HG02852 (cell line): ENCODE results near the gene FGF22.

Experiments
- ATAC-seq: cut with Tn5 transposase; IDR thresholded peaks from one replicate; pipeline ENCODE4 v1.9.1; 2021; ENCODE audit warnings: mild to moderate bottlenecking, moderate library complexity; ENCODE audit not compliant: unreplicated experiment

The FGF22 gene

DNA sequence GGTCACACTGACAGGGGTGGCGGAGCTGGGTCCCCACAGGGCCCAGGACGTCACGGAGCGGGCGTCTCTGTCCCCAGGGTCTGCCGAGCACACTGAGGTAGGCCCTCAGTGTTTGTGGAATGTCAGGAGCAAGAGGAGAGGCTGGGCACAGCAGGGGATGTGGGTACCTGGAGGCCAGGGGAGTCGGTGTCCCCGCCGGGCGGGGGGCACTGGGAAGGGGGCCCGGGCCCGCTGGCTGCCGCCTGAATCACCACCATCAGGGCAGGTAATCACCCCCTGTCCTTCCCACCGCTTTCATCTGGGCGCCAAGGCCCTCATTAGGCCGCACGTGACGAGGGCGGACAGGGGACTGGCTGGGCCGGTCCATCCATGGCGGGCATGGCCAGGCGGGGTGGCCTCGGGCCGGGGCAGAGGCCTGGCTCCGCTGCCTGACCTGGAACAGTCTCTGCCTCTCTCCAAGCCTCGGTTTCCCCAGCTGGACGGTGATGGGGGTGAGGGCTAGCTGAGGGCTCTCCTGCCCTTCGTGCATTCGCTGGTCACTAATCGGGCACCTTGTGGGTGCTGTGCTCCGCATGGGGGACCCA, 1.0 kb downstream of the FGF22 start:
- no peak for ATAC-seq

DNA sequence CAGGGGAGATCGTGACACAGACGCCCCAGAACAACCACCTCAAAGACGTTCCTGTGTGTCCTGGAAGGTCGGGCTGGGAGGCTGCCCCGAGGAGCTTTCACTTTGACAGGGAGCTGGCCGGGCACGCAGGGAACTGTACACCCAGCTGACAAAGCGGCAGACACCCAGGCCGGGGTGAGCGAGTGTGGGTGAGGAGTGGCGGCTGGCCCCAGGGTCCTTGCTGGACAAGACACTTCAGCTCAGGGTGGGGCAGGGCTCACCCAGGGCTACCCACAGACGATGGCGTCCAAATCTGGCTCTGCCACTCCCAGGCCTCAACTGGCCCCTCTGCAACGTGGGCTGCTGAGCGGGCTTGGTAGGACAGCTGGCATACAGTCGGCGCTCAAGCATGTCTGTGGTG, 2.0 kb downstream of the FGF22 start:
- ATAC-seq, result no peak

DNA sequence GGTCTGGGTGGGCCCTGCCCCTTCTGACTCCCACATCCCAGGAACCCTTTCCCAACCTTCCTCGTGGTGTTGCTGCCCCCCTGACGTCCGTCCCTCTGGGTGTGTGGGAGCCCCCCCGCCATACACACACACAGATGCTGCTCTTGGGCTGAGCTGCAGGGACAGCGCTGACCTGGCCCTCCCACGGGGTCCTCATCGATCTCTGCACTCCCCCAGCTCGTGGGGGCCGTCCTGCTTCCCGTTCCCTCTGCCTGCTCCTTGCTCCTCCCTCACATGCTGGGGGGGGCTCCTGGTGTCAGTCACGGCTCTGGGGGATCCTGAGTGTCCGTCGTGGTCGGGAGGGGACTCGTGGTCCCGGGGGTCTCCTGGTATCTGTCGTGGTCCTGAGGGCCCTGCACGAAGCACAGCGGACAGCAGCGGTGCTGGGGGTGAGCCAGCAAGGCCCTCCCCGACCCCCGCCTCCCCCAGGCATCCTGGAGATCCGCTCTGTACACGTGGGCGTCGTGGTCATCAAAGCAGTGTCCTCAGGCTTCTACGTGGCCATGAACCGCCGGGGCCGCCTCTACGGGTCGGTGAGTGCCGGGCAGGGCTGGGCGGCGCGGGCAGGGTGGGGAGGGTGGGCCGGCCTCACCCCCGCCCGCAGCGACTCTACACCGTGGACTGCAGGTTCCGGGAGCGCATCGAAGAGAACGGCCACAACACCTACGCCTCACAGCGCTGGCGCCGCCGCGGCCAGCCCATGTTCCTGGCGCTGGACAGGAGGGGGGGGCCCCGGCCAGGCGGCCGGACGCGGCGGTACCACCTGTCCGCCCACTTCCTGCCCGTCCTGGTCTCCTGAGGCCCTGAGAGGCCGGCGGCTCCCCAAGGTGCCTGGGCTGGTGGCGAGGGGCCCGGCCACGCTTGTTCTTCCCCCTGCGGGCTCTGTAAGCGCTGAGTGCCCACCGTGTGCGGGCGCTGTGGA, 3.4 kb downstream of the FGF22 start:
- ATAC-seq, result no peak

DNA sequence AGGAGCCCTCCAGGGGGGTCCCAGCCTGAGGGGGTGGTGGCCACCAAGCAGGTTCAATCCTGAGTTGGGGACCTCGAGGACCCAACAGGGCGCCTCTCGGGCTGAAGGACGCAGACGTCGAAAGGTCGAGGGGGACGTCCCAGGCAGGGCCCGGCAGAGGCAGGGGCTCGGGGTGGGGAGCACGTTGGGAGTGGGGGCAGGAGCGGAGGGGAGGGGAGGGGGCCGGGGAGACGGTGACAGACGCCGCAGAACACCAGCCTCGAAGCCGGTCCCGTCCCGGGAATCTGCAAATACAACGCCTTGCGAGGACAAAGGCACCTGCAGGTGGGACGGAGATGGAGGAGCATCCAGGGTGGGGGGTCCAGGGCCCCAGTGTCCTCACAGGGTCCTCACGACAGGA, 4.1 kb downstream of the FGF22 start:
- ATAC-seq, result no peak

DNA sequence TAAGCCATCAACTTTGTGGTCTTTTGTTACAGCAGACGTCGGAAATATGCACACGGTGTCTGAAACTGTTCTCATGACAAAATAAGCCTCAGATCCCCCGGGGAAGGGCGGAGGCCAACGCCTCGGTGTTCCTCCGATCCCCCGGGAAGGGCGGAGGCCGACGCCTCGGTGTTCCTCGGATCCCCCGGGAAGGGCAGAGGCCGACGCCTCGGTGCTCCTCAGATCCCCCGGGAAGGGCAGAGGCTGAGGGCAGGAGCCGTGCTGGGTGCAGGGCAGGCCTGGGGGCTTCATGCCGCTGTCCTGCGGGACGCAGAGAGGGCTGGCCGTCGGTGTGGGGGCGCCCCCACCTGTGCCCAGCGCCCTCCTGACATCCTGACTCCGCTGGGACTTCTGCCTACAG, 4.7 kb downstream of the FGF22 start:
- no peak for ATAC-seq

DNA sequence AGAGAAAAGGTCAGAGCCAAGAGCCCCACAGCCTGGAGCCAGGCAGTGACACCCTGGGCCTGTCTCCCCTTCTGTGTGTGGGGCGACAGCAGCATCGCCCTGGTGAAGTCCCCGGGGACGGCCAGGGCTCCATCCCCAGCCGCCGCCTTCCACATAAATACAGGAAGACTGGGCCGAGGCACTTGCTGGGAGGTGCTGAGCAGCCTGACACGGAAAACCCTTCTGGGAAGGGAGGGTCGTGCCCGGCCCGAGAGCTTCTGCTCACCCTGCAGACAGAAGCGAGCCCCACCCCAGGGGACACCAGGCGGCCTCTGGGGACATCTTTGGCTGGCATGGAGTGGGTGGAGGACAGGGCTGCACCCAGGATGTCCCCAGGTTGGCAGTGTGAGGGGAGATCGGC, 5.1 kb downstream of the FGF22 start:
- no peak for ATAC-seq

DNA sequence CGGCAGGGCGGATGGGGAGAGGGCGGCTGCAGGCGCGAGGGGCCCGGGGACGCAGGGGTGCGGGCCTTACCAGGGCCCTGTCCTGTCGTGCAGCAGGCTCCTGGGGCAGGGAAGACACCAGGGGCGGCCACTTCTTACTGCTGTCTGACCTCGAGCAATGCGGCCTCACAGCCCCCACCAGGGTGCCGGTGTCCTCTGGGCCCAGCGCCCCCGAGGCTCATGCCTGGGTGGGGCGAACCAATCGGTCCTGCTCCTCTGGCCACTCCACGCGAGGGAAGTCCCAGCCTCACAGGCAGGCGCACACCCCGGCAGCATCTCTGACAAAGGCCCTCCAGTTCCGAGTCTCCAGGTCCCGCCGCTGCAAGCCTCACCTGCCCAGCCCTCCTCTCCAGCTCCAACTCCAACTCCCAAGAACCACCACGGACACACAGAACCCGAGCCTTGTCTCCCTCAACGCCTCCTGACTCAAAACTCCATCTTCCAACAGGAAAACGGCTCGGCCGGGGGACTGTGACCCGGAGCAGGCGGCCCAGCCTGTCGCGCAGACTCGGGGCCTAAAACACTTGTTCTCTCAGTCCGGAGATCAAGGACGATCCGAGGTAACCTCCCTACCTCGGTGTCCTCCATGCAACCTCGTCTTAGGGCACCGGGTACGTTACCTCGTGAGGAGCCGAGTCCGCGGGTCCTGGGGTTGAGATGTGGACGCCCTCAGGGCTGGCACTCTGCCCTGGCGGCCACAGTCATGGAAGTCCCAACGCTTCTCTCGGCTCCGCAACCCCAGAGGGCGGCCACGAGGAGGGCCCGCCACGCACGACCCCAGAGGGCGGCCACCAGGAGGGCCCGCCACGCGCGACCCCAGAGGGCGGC, 6.5 kb downstream of the FGF22 start:
- no peak for ATAC-seq

DNA sequence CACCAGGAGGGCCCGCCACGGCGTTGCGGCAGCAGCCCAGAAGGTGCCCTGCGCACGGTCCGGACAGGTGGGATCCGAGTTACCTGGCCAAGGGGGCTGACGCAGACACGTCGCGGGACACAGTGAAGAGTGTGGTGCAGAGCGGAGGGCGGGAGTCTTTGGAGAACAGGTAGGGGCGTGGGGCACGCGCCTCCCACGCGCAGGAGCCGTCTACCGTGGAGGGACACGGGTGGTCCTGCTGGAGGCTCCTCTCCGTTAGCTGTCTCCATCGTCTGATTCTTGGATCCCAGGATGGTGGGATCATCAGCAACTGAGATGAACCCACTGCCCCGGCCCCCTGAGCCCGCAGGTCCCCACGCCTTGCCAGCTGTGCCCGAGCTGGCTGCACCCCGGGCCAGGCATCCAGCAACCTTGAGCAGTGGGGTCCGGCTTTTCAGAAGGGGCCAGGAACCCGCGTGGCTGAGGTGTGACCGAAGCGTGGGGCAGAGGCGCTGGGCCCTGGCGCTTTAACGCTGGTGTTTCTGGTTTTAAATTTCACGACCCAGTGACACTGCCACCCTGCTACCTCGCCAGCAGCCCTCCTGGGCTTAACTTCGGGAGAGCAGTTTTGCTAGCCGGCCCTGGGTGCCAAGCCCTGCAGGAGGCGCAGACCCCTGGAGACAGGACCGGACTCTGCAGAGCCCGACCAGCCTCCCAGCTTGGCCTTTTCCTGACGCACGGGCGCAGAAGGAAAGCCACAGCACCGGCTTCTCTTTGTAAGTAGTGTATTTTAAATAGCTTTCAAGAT, 7.3 kb downstream of the FGF22 start:
- no peak for ATAC-seq

DNA sequence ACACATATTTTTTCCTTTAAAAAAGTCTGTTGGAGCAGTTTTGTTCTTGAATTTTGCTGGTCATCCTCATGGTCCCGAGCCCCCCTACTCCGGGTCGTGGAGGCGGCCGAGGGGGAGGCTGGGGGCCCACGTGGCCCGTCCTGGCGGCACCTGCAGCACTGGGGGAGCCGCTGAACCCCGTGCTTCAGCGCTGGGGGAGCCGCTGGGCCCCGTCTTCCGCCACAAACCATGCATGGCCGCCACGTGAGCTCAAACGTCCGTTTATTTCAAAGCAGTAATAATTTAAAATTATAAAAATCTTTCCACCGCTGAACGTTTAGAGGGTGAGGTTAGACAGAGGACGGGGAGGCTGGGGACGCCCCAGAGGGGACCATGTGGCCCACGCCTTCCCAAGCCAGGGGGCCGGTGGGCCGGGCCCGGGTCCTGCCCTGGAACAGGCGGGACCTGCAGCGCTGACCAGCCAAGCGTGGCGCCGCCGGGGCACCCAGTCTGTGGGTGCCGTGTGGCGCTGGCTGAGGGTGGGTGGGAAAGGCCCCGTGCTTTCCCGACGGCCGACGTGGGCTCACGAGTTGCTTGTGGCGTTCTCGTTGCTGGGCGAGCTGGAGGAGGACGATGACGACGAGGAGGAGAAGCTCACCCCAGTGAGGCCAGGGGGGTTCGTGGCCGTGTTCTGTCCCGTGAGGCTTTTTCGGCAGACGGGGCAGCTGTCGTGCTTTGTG, 8.0 kb downstream of the FGF22 start:
- no peak for ATAC-seq

DNA sequence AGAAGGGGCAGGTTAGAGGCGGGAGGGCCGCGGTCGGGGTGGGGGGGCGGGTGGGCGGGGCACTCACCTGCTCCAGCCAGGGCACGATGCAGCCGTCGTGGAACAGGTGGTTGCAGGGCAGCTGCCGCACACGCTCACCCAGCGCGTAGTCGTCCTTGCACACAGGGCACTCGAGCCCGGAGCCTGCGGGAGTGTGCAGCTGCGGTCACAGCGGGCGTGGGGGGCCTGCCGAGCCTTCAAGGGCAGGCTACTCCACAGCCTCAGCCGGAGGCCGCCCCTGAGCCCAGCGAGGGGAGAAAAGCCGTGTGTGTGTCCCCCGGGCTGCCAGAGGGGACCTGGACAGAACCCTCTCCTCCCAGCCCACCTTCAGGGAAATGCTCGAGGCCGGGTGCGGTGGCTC, 8.6 kb downstream of the FGF22 start:
- ATAC-seq, result no peak

DNA sequence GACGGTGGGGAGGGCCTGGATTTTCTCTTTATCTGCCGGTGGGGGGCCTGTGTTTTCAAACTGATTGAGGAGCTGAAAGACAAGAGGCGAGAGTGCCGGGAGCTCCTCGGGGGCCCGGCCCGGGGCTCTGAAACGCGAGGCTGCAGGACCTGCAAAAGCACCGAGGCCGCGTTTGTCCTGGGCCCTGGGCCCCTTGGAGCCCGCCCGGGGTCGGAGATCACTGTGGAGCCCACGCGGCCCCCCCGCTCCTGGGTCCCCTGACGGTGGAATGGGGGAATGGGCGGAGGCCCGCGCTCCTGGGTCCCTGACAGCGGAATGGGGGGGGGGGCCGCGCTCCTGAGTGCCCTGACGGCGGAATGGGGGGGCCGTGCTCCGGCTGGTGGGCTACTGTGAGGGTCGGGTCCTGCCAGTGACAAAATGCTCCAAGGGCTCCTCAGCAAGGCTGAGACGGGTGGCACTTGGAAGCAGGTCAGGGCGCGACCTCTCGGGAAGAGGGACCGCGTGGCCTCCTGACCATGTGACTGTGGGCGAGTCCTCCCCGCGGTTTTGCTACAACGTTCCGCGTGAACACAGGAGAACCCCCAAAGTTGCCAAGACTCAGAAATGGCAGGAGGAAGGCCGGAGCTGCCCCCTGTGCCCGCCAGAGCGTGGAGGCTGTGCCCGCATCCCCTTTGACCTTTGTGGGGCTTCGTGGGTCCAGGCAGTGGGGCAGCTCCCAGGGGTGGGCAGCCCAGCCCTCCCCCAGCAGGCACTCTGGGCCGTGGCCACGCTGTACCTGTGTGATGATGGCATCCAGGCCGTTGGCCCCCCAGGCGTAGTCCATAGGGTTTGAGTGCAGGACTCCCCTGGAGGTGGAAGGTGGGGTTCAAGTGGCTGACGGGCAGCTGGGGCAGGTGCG, 9.5 kb downstream of the FGF22 start:
- no peak for ATAC-seq

DNA sequence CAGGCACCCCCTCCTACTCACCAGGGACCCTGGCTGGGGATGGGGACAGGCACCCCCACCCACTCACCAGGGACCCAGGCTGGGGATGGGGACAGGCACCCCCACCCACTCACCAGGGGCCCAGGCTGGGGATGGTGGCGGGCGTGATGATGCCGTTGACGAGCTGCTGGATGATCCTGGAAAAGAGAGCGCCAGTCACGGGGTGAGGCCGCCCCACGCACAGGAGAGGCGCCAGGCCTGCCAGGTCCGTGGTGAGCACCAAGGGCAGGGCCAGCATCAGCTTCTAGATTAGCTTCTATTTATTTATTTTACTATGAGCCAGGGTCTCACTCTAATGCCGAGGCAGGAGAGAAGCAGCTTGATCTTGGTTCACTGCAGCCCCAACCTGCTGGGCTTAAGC, 10.4 kb downstream of the FGF22 start:
- no peak for ATAC-seq

DNA sequence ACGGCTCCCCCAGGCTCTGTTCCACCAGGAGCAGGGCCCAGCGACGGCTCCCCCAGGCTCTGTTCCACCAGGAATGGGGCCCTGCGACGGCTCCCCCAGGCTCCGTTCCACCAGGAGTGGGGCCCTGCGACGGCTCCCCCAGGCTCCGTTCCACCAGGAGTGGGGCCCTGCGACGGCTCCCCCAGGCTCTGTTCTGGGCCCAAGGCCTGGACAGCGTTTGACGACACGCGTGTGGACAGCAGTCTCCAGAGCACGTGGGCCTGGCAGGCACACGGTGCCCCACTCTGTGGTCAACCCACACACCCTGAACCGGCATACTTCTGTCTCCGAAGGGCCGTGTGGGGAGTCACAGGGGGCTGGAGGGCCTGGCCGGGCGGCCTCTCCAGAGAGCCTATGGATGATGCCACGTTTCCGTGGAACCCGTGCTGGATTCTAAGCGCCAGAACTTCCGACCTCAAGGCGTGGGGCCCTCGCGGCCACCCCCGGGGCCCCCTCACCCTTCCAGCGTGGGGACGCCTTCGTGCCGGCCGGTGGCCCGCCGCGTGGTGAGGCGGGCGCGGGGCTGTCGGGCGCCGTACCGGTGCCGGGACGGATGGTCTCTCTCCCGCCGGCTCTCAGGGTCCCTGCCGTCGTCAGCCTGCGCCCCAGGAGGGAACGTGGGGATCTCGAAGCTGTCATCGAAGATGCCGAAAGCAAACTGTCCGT, 11.6 kb downstream of the FGF22 start:
- no peak for ATAC-seq

DNA sequence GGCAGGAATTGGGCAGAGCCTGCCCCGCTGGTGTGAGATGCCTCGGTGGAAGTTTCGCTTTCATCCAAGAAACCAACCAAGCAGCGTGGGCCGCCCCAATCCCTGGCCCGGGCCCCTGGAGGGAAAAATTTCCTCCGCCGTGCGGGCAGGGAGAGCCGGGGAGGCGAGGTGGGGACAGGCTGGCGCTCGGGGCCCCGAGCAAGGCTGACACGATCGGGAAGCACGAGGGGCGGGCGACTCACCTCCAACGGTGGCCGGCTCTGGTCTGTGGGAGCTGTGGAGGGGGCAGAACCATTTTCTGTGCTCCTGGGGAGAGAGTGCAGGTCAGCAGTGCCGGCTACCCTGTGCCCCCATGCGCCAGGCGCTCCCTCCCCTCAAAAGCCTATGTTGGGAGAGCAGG, 12.3 kb downstream of the FGF22 start:
- ATAC-seq, result no peak

DNA sequence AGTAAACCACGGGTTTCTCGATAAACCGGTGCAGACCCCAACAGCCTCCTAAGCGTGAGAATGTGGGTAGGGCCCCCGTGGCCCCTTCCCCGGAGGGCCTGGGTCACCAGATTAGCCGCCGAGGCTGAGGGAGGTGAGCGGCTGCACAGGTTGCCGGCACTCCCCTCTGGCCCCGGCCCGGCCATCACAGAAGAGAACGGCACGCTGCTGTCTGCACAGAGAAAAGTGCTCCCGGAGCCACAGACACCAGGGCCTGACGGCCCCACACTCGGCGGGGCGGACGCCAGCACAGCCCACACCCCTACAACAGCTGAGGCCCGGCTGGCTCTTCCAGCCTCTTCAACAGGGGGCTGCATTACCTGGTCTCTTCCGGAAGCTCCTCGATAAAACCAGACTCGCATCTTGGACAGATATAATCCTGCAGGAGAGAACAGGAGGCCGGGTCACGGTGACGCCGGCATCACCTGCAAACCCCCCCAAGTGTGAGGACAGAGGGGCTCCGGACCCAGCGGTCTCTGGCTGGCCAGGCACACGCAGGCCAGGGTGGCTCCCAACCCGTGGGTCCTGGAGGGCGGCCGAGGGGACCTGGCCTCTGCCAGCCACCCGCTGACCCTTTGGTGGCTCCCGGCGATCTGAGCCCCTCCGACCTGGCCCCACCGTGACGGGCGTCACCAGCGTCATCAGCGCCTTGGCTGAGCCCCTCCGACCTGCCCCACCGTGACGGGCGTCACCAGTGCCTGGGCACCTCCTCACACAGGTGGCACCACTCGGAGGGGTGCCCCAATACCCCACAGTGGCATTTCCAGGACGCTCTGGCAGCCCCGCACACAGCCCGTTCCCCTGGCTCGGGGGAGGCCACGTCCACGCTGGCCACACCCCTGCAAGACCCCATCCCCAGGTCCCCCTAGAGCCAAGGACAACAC, 13.0 kb downstream of the FGF22 start:
- no peak for ATAC-seq

DNA sequence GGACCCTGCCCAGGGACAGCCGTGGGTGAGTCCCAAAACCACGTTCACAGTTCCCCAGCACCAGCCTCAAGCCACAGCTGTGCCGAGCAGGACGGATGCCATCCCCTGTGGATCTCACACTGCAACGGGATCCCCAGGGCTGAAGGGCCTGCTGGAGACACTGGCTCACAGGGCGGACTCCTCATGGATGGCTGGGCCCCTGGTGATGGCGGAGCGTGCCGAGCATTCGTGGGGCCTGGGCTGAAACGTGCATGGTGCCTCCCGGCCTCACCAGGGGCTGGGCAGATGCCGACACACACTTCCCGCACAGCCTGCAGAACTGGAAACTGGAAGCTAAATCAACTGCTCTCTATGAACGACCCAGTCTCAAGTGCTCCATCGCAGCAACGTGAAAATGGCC, 13.7 kb downstream of the FGF22 start:
- no peak for ATAC-seq

DNA sequence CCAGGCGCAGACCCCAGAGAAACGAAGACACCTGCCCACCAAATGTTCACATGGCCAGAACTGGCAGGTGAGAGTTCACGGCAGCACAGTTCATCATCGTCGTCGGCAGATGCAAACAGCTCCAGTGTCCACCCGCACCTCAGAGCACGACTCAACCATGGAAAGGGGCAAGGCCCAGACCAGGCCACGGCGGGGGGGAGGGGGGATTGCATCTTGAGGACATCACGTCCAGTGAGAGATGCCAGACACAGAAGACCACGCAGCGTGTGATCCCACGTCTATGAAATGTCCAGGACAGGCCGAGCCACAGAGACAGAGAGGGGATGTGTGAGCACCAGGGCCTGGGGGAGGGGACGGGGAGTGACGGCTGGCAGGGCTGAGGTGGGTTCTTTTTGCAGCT, 16.0 kb downstream of the FGF22 start:
- ATAC-seq, result no peak
